Endometrium (tissue), 2 donors: Measurements from ENCODE around the gene FAM181A.

ENCODE experiments used
- FAIRE-seq: peaks from 2 replicates; lab custom pipeline; 2012; peaks lifted over from hg19 to GRCh38; lab: Jason Lieb, UNC
- donor health status: control.
- donor health status: control.

Gene FAM181A

GRCh38 chr14:93903342-93904184 lies 23.6 kb upstream of the FAM181A start:
- no peak for FAIRE-seq

- FAIRE-seq = no peak
These were observed 21.5 kb upstream of the FAM181A start for GRCh38 chr14:93905623-93906022.

- FAIRE-seq = no peak
These were observed 20.5 kb upstream of the FAM181A start for GRCh38 chr14:93906341-93907329.

GRCh38 chr14:93909429-93910128 lies 17.6 kb upstream of the FAM181A start:
- FAIRE-seq = no peak

GRCh38 chr14:93911975-93912615 lies 15.0 kb upstream of the FAM181A start:
- no peak for FAIRE-seq

GRCh38 chr14:93912782-93913181 lies 14.4 kb upstream of the FAM181A start:
- no peak for FAIRE-seq

DNA sequence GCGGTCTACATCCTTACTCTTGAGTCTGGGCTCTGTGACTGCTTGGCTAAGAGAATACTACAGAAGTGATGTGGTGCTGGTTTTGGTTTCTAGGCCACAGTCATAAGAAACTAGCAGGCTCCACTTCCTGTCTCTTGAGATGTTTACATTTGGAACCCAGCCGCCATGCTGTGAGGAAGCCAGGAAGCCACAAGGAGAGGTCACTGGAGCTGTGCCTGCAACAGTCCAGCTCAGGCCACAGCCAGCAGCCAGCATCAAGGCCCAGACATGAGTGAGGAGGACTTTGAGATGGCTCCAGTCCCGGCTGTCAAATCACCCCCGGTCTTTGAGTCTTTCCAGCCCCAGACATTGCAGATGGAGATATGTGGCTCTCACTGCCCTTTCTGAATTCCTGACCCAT lies 12.9 kb upstream of the FAM181A start:
- FAIRE-seq = no peak

DNA sequence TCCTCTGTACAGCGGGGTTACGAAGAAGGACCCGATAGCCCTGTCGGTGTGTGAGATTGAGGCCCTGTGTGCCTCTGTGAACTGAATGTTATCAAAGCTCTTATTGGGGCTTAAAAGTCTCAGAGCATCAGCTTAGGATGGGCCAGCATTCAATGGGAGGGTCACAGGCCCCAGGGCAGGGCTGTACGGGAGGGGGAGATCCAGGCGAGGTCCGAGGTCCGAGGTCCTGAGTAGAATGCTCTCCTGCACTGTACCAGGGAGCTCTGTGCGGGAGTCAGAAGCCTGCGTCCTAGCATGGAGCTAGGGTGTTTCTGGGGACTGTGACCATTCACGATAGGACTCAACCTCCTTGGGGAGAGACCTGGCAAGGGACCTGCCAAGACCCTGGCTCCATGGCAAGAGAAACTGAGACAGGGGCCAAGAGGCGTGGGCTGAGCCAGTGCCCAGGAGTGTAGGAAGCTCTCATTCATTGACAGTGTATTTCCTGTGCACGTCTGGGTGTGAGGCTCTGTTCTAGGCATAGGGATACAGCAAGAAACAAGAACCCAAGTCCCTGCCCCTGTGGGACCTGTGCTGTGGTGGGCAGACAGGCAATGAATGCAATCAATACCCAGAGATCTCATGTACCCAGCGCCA lies 12.0 kb upstream of the FAM181A start:
- FAIRE-seq = no peak

- no peak for FAIRE-seq
These were observed 11.3 kb upstream of the FAM181A start for GRCh38 chr14:93915800-93916199.

DNA sequence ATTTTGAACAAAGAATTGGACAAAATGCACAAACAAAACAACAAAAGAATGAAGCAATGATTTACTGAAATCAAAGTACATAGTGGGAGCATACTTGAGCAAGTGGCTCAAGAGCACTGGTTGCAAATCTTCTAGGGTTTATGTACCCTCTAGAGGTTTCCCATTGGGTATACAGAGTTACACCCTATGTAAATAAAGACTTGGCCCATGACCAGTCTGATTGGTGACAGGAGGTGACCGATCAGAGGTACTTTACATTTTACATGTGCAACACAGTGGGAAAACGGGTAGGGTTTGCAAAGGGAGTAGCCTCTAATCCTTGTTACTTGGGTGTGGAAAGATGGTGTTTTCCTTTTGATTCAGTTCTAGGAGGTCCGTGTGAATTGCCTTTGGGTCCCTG lies 10.6 kb upstream of the FAM181A start:
- FAIRE-seq = no peak

DNA sequence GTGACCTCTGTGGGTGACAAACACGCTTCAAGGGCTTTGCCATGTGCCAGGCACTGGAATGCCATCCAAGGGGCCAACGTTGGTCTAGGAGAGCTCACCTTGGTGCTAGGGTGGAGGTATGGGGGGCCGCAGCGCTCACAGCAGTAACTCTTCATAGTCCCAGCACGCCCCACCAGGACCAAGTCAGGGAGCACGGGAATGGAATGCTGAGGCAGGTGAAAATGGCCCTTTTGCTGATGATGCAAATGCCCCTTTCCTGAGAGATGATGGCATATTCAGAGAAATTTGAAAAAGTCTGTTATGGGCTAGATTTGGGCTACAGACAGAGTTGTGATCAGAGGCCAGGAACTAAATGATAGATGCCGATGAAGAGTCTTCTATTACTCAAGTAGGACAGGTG lies 10.0 kb upstream of the FAM181A start:
- no peak for FAIRE-seq

GRCh38 chr14:93921001-93921806 lies 5.9 kb upstream of the FAM181A start:
- no peak for FAIRE-seq

DNA sequence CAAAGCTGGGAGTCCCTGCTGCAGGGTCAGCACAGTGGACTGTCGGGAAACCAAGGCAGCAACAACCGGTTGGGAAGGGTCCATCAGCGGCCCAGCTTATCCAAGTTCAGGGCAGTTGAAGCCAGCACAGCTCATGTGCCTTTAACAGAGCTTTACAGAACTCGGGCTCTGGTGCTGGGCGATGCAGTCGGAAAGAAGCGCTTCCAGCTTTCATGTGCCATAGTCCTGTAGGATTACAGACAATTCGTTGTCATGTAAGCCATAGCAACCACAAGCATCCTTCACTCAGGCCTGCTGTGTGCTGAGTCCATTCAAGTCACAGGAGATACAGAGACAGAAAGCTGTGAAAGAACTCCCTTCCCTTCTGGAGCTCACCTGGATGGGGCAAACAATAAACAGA lies 3.5 kb upstream of the FAM181A start:
- no peak for FAIRE-seq

DNA sequence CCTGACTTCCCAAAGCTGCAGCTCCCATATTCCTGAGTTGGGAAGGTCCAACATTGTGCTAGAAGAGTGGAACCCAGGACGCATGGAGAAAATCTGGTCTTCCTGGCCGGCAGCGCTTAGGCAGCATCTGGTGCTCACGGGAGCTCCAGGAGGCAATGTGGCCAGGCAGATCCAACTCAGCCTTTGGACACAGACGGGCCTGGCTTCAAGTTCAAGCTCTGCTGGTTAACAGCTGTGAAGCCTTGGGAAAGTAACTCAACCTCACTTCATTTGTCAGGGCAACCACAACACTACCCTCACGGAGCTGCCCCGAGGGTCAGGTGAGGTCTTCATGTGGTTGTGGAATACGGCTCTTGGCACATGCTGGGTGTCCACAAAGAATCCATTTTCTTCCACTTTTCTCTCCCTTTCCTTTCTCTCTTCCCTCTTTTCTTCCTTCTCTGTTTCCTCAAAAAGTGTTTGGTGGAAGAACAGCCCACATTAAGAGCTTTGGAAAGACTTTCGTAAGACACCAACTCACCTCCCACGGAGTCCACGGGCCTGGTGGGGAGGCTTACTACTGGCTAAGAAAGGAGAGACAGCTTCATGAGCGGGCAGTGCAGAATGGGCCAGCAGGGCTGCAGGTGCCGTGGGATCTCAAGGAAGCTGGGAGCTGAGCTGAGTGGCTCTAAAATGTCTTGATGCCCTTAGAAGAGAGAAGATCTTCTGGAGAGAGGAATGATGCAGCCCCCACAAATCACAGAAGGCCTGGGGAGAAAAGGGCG lies 2.4 kb upstream of the FAM181A start:
- FAIRE-seq = no peak

DNA sequence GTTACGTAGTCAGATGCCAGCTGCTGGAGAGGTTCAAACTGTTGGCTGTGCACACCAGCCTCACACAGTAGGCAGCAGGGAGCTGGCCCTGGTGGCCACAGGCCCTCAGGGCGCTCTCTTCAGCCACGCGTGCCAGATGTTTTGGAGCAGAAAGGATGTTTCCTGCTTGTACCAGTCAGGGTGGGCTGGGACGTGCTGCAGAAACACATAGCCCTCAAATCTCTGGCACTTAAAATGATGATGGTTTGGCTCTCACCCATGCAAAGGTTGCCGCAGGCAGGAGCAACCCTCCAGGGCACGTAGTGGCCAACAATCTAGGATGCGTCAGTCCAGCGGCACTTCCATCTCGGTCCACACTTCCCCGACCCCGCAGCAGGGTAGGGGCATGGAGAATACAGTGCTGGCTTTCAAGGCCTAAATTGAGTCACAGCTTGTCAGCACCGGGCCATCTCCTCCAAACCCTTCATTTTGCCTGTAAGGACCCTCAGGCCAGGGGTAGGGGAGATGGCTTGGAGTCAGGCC lies 1.7 kb upstream of the FAM181A start:
- no peak for FAIRE-seq

GRCh38 chr14:93926245-93926872 lies 785 bp upstream of the FAM181A start:
- no peak for FAIRE-seq

DNA sequence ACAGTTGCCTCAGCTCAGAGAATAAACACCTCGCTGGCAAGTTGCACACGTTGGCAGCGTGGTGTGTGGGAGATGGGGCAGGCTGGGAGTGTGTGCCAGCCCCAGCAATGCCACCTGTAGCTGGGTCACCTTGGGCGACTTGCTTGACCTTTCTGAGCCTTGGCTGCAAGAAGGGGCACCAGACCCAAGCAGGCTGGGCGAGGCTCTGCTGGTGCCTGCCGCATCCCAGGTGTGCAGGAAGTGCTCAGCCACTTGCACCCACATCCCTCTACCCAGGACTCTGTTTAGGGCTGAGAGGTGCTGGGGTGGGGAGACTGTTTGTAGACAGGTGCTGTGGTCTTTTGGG lies 629 bp downstream of the FAM181A start:
- FAIRE-seq = no peak

- no peak for FAIRE-seq
These were observed 1.3 kb downstream of the FAM181A start for GRCh38 chr14:93928184-93929047.
